ENCODE measurements around the gene TICAM2. TPM values are rescaled to one million over a fixed set of nuclear protein-coding genes. Genes with fewer than 3 reads are reported as not detected.

Gene TICAM2
- total RNA-seq, 1 experiment from 2014 or later: 1.0 TPM

GRCh38 chr5:115588640-115589039 lies 13.6 kb downstream of the TICAM2 start:
- Mint-ChIP-seq H3K36me3 (no peaks in the 10 kb centered on the region), H3K27me3 (ENCODE audit: low read depth) (no peaks in the 10 kb centered on the region), H3K9me3 (no peaks in the 10 kb centered on the region), H3K27ac (no peak overlapping the region), H3K4me1 (no peaks in the 10 kb centered on the region), H3K4me3 (no peak overlapping the region)
- CTCF ChIA-PET: interaction anchor here (1.0 kb wide), 1 partner anchor 277 kb away, joined by 3 read pairs; no protein-coding TSS in a partner anchor
- DNase-seq (ENCODE audit: low spot score) (no peak), ATAC-seq (no peak)
- TF ChIP-seq CDX4 (CRISPR knock-in tag; IDR thresholded peaks at IDR 0.05; ENCODE audit: borderline replicate concordance) (no peak), ZNF263 (CRISPR knock-in tag; IDR thresholded peaks at IDR 0.05; ENCODE audit: low read depth) (no peak), GABPB1 (CRISPR knock-in tag; IDR thresholded peaks at IDR 0.05) (no peak), RORB (CRISPR knock-in tag; IDR thresholded peaks at IDR 0.05) (no peak), ZNF671 (CRISPR knock-in tag; IDR thresholded peaks at IDR 0.05) (no peak), IRF1 (CRISPR knock-in tag; IDR thresholded peaks at IDR 0.05) (no peak), NR3C1 (CRISPR knock-in tag; conservative IDR thresholded peaks at IDR 0.05; ENCODE audit: low read depth) (no peak), MLX (CRISPR knock-in tag; IDR thresholded peaks at IDR 0.05) (no peak), CREM (CRISPR knock-in tag; IDR thresholded peaks at IDR 0.05) (no peak)
- POLR2A ChIA-PET: no interaction called here

- Mint-ChIP-seq H3K4me1 (0 out of 2 replicates have a peak, but pooled peaks cover 3% of the 10 kb centered on the region), H3K27ac (no peak overlapping the region), H3K9me3 (no peaks in the 10 kb centered on the region), H3K27me3 (ENCODE audit: low read depth) (no peaks in the 10 kb centered on the region), H3K36me3 (no peaks in the 10 kb centered on the region), H3K4me3 (no peak overlapping the region)
- POLR2A ChIA-PET: no interaction called here
- no peak for DNase-seq (ENCODE audit: low spot score)
- CTCF ChIA-PET: no interaction called here
- ATAC-seq: peak; percentile 46; the same call in 1 of the 2 replicates
- TF ChIP-seq ESRRA (CRISPR knock-in tag; IDR thresholded peaks at IDR 0.05; ENCODE audit: borderline replicate concordance) (no peak), MLX (CRISPR knock-in tag; IDR thresholded peaks at IDR 0.05) (no peak), E2F5 (CRISPR knock-in tag; IDR thresholded peaks at IDR 0.05) (no peak), CREM (CRISPR knock-in tag; IDR thresholded peaks at IDR 0.05) (no peak), ZBTB43 (CRISPR knock-in tag; IDR thresholded peaks at IDR 0.05) (no peak), CTCF (IDR thresholded peaks at IDR 0.05) (no peak; the same call in 1 of the 2 replicates), ZNF317 (CRISPR knock-in tag; IDR thresholded peaks at IDR 0.05; ENCODE audit: borderline replicate concordance, low read depth) (no peak), MAX (CRISPR knock-in tag; IDR thresholded peaks at IDR 0.05) (no peak), SP1 (CRISPR knock-in tag; conservative IDR thresholded peaks at IDR 0.05) (no peak), E2F4 (CRISPR knock-in tag; IDR thresholded peaks at IDR 0.05; ENCODE audit: borderline replicate concordance, low read depth) (no peak), ZNF425 (CRISPR knock-in tag; conservative IDR thresholded peaks at IDR 0.05) (no peak), FOXP4 (CRISPR knock-in tag; IDR thresholded peaks at IDR 0.05) (no peak)
These were observed 15.6 kb downstream of the TICAM2 start for GRCh38 chr5:115586525-115587146.
